H1 (cell line): Measurements from ENCODE around the gene UVSSA. TPM values are rescaled to one million over a fixed set of nuclear protein-coding genes. Genes with fewer than 3 reads are reported as not detected.

Source experiments
- CTCF ChIA-PET: fragments of 300-600 bp; sonication (Branson Sonifier 250); formaldehyde crosslinking; loops from one replicate; lab custom pipeline; 2021; ENCODE audit not compliant: partially characterized antibody; lab: Charles Lee
- POLR2A ChIA-PET: fragments of 300-600 bp; sonication (Branson Sonifier 250); formaldehyde crosslinking; loops from one replicate; lab custom pipeline; 2021; ENCODE audit warnings: inconsistent platforms; ENCODE audit not compliant: partially characterized antibody; lab: Charles Lee
- DNase-seq, 2 experiments: peaks; one replicate each; pipeline versions ENCODE4 v3.0.0 to v3.0.0-alpha.2; 2010 to 2022; ENCODE audit warnings: low spot score in 2 of 2, low read depth in 1 of 2, mixed read lengths in 1 of 2
- FAIRE-seq: peaks from 2 replicates; lab custom pipeline; 2011; peaks lifted over from hg19 to GRCh38; lab: Jason Lieb, UNC
- H2AFZ ChIP-seq: 2 replicates; pipeline ENCODE4 v1.8.1; 2012; ENCODE audit warnings: low read length, inconsistent platforms
- H2AK5ac ChIP-seq: 2 replicates; pipeline ENCODE4 v1.6.1; 2013; ENCODE audit warnings: low read depth, low read length
- H2BK120ac ChIP-seq: replicated peaks from 2 replicates; pipeline ENCODE3; 2013; ENCODE audit warnings: low read depth, low read length, inconsistent platforms
- H2BK12ac ChIP-seq: 2 replicates; pipeline ENCODE4 v1.6.1; 2013; ENCODE audit warnings: low read depth, low read length
- H2BK15ac ChIP-seq: 2 replicates; pipeline ENCODE4 v1.6.1; 2013; ENCODE audit warnings: low read length
- H2BK20ac ChIP-seq: 2 replicates; pipeline ENCODE4 v1.6.1; 2013; ENCODE audit warnings: low read length
- H2BK5ac ChIP-seq: 2 replicates; pipeline ENCODE4 v1.6.1; 2013; ENCODE audit warnings: low read depth, low read length
- H3K14ac ChIP-seq: 2 replicates; pipeline ENCODE4 v1.6.1; 2013; ENCODE audit warnings: inconsistent platforms; ENCODE audit not compliant: insufficient read length
- H3K18ac ChIP-seq: 2 replicates; pipeline ENCODE4 v1.6.1; 2013; ENCODE audit warnings: low read length; ENCODE audit errors: extremely low read depth
- H3K23ac ChIP-seq: 2 replicates; pipeline ENCODE4 v1.6.1; 2013; ENCODE audit warnings: inconsistent platforms; ENCODE audit not compliant: insufficient read length
- H3K23me2 ChIP-seq: 2 replicates; pipeline ENCODE4 v1.6.1; 2013; ENCODE audit warnings: low read depth, low read length
- H3K27ac ChIP-seq: 2 replicates; pipeline ENCODE4 v1.6.1; 2011; ENCODE audit warnings: low read depth, low read length, inconsistent platforms
- H3K27me3 ChIP-seq, 4 experiments: replicated peaks in 1 of 4; 1 replicate in 1 of 4; 2 replicates in 3 of 4; pipeline versions ENCODE4 v1.6.1 to v1.8.1; 2011 to 2013; ENCODE audit warnings: low read length in 3 of 4, mild to moderate bottlenecking in 3 of 4, inconsistent platforms in 2 of 4, mixed read lengths in 2 of 4, moderate library complexity in 1 of 4; ENCODE audit not compliant: control insufficient read depth in 3 of 4, insufficient read depth in 3 of 4; ENCODE audit errors: extremely low read depth in 1 of 4
- H3K36me3 ChIP-seq, 4 experiments: 2 replicates each; pipeline versions ENCODE4 v1.6.1 to v1.8.1; 2011 to 2013; ENCODE audit warnings: mild to moderate bottlenecking in 4 of 4, low read length in 3 of 4, moderate library complexity in 2 of 4, control low read depth in 1 of 4, inconsistent platforms in 1 of 4; ENCODE audit not compliant: insufficient read depth in 4 of 4, control insufficient read depth in 2 of 4
- H3K4ac ChIP-seq: replicated peaks from 2 replicates; pipeline ENCODE3; 2013; ENCODE audit warnings: low read length, low read depth, mixed read lengths, inconsistent platforms; ENCODE audit not compliant: insufficient read length
- H3K4me1 ChIP-seq, 4 experiments: replicated peaks in 1 of 4; 1 replicate in 1 of 4; 2 replicates in 3 of 4; pipeline versions ENCODE4 v1.6.1 to v1.8.1; 2011 to 2013; ENCODE audit warnings: low read length in 3 of 4, inconsistent platforms in 2 of 4, mixed read lengths in 1 of 4; ENCODE audit not compliant: insufficient read depth in 4 of 4, control insufficient read depth in 3 of 4
- H3K4me2 ChIP-seq, 2 experiments: 2 replicates each; pipeline versions ENCODE4 v1.6.1 to v1.8.1; 2011 to 2013; ENCODE audit warnings: low read depth in 2 of 2, low read length in 2 of 2, control low read depth in 1 of 2, inconsistent platforms in 1 of 2, mild to moderate bottlenecking in 1 of 2; ENCODE audit not compliant: insufficient read depth in 1 of 2
- H3K4me3 ChIP-seq, 4 experiments: fragments of 200-600, 300-600 bp in 1 of 4; sonication (generic), shearing (Covaris generic), sonication (Bioruptor Twin) in 1 of 4; 2 replicates each; pipeline versions ENCODE4 v1.5.1 to v1.8.1; 2011 to 2016; ENCODE audit warnings: low read length in 4 of 4, low read depth in 3 of 4, control low read depth in 2 of 4, inconsistent platforms in 2 of 4, mild to moderate bottlenecking in 2 of 4, mixed read lengths in 1 of 4, moderate library complexity in 1 of 4; ENCODE audit not compliant: insufficient read depth in 2 of 4; ENCODE audit errors: extremely low read depth in 1 of 4
- H3K56ac ChIP-seq: replicated peaks from 2 replicates; pipeline ENCODE3; 2013; ENCODE audit warnings: low read depth, mild to moderate bottlenecking, mixed read lengths, low read length, inconsistent platforms; ENCODE audit not compliant: insufficient read length
- H3K79me1 ChIP-seq: 2 replicates; pipeline ENCODE4 v1.6.1; 2013; ENCODE audit warnings: low read depth, low read length, control low read depth
- H3K79me2 ChIP-seq, 2 experiments: 2 replicates each; pipeline versions ENCODE4 v1.6.1 to v1.8.1; 2012 to 2013; ENCODE audit warnings: low read length in 2 of 2, mild to moderate bottlenecking in 2 of 2, inconsistent platforms in 1 of 2; ENCODE audit not compliant: insufficient read depth in 2 of 2, control insufficient read depth in 1 of 2
- H3K9ac ChIP-seq, 4 experiments: replicated peaks in 1 of 4; 1 replicate in 1 of 4; 2 replicates in 3 of 4; pipeline versions ENCODE4 v1.6.1 to v1.8.1; 2011 to 2013; ENCODE audit warnings: low read depth in 3 of 4, low read length in 3 of 4, control low read depth in 2 of 4, mild to moderate bottlenecking in 2 of 4, moderate library complexity in 2 of 4, inconsistent platforms in 1 of 4; ENCODE audit errors: extremely low read depth in 1 of 4
- H3K9me3 ChIP-seq, 2 experiments: 2 replicates each; pipeline versions ENCODE4 v1.6.1 to v1.8.1; 2012 to 2013; ENCODE audit warnings: mild to moderate bottlenecking in 2 of 2, moderate library complexity in 2 of 2, control low read depth in 1 of 2, inconsistent platforms in 1 of 2, low read depth in 1 of 2, low read length in 1 of 2, mixed read lengths in 1 of 2; ENCODE audit not compliant: insufficient read depth in 2 of 2
- H4K20me1 ChIP-seq, 2 experiments: replicated peaks in 1 of 2; 2 replicates each; pipeline versions ENCODE3 to v1.8.1; 2011 to 2013; ENCODE audit warnings: inconsistent platforms in 2 of 2, low read length in 2 of 2, mild to moderate bottlenecking in 1 of 2; ENCODE audit not compliant: insufficient read depth in 2 of 2, control insufficient read depth in 1 of 2
- H4K5ac ChIP-seq: 2 replicates; pipeline ENCODE4 v1.6.1; 2013; ENCODE audit warnings: low read length, low read depth, mixed read lengths, inconsistent platforms; ENCODE audit not compliant: insufficient read length
- H4K8ac ChIP-seq: 2 replicates; pipeline ENCODE4 v1.8.0; 2013; ENCODE audit warnings: mild to moderate bottlenecking, moderate library complexity, low read length, inconsistent platforms; ENCODE audit not compliant: insufficient read depth; ENCODE audit errors: extremely low read depth
- H4K91ac ChIP-seq: replicated peaks from 2 replicates; pipeline ENCODE3; 2013; ENCODE audit warnings: low read length, mixed read lengths, inconsistent platforms; ENCODE audit not compliant: insufficient read length
- EGR1 ChIP-seq: IDR thresholded peaks from 2 replicates; pipeline ENCODE4 v1.6.1; 2011; ENCODE audit warnings: low read depth, low read length, borderline replicate concordance
- RBBP5 ChIP-seq: IDR thresholded peaks from 2 replicates; pipeline ENCODE4 v1.7.1; 2012; ENCODE audit warnings: low read depth, mild to moderate bottlenecking, inconsistent platforms, low read length, moderate library complexity, borderline replicate concordance
- TAF7 ChIP-seq: optimal IDR thresholded peaks from 2 replicates; pipeline ENCODE3; 2011; ENCODE audit warnings: low read depth, mild to moderate bottlenecking, inconsistent platforms, low read length, moderate library complexity, borderline replicate concordance
- WGBS, 2 experiments: shearing (Covaris generic) in 1 of 2; methylation state at CpG; one replicate each; pipeline versions ENCODE4 v1.1.6 to v1.1.7; 2013 to 2015; ENCODE audit warnings: low lambda C conversion rate in 2 of 2, mixed read lengths in 2 of 2, inconsistent platforms in 1 of 2, low coverage in 1 of 2, missing lambda C conversion rate in 1 of 2; ENCODE audit not compliant: insufficient replicate concordance in 2 of 2, insufficient coverage in 1 of 2, insufficient read length in 1 of 2; ENCODE audit errors: extremely low coverage in 1 of 2, missing lambda C conversion rate in 1 of 2; 5-methylcytosine and 5-hydroxymethylcytosine counted together
- polyA plus RNA-seq, 7 experiments: library from polyadenylated mRNA; depleted of rRNA in 3 of 7; stranded (reverse) in 5 of 7; unstranded in 2 of 7; fragments of >200 nt in 5 of 7; fragments of 200-250 nt in 2 of 7; gene quantifications; 1 replicate in 5 of 7; 2 replicates in 1 of 7; 4 replicates in 1 of 7; pipeline versions ENCODE4 v1.2.1 to v1.2.3, GENCODE V29; 2011 to 2013; ENCODE audit warnings: missing spikeins in 2 of 7, mixed read lengths in 2 of 7
- total RNA-seq: library from RNA; stranded (reverse); fragmentation: NEBNext Ultra II Directional; extraction: Animal tissue kit (Norgen Biotek cat#: 25700); gene quantifications from 2 replicates; pipeline ENCODE4 v1.2.1, GENCODE V29; 2021

UVSSA gene
- total and polyA plus RNA-seq, 2 of the 8 experiments (the other 6 are each of a cell fraction or from before 2014, with no cell fraction given): 14.5 to 19.4 TPM

- H3K27me3 ChIP-seq: no peaks in the 10 kb centered on the region
- H2BK120ac ChIP-seq: no peak overlapping the region
- no peak overlapping the region for H3K9ac ChIP-seq
- H3K4ac ChIP-seq: no peak overlapping the region
- H2BK15ac ChIP-seq: no peak overlapping the region
- no peak overlapping the region for H3K18ac ChIP-seq
- H3K79me1 ChIP-seq: no peaks in the 10 kb centered on the region
- H3K14ac ChIP-seq: no peak overlapping the region
- no peak overlapping the region for H4K8ac ChIP-seq
- no peak overlapping the region for H3K23ac ChIP-seq
- POLR2A ChIA-PET: no interaction called here
- H2AFZ ChIP-seq: no peak overlapping the region
- no peak overlapping the region for H3K4me3 ChIP-seq
- H2BK20ac ChIP-seq: no peak overlapping the region
- no peak overlapping the region for H2BK5ac ChIP-seq
- peaks cover 5% of the 10 kb centered on the region for H3K23me2 ChIP-seq
- no peak overlapping the region for H2BK12ac ChIP-seq
- no peak overlapping the region for H3K56ac ChIP-seq
- CTCF ChIA-PET: no interaction called here
- no peaks in the 10 kb centered on the region; a peak in 1 of 7 replicates for H3K4me1 ChIP-seq
- no peak overlapping the region for H4K91ac ChIP-seq
- H3K27ac ChIP-seq: no peak overlapping the region
- H3K9me3 ChIP-seq: no peaks in the 10 kb centered on the region
- TF ChIP-seq EGR1: no peak
- no peak for TF ChIP-seq TAF7
- no peak for TF ChIP-seq RBBP5
- H3K4me2 ChIP-seq: no peak overlapping the region
- DNase-seq (no peak), FAIRE-seq (no peak)
- H4K5ac ChIP-seq: no peak overlapping the region
- H3K79me2 ChIP-seq: peaks cover 0 to 4% of the 10 kb centered on the region in 2 experiments; a peak in 1 of 4 replicates
- no peak overlapping the region for H2AK5ac ChIP-seq
- WGBS, 2 experiments: 87% methylated on average over 1 of the region's 1 CpG; no CpG with 5 or more reads in 1 of the 2 experiments
- H3K36me3 ChIP-seq: peaks cover 10 to 41% (median 32%) of the 10 kb centered on the region in 4 experiments
- peaks cover 5 to 9% of the 10 kb centered on the region in 2 experiments for H4K20me1 ChIP-seq
Measured at GRCh38 chr4:1342003-1342402, 5.0 kb upstream of the UVSSA start.
